MV-4-11 (cell line): ENCODE data around the gene RUNX1.

Experiments used
- DNase-seq: peaks from one replicate; lab custom pipeline; 2025; lab: John Stamatoyannopoulos, UW

Gene RUNX1

DNA sequence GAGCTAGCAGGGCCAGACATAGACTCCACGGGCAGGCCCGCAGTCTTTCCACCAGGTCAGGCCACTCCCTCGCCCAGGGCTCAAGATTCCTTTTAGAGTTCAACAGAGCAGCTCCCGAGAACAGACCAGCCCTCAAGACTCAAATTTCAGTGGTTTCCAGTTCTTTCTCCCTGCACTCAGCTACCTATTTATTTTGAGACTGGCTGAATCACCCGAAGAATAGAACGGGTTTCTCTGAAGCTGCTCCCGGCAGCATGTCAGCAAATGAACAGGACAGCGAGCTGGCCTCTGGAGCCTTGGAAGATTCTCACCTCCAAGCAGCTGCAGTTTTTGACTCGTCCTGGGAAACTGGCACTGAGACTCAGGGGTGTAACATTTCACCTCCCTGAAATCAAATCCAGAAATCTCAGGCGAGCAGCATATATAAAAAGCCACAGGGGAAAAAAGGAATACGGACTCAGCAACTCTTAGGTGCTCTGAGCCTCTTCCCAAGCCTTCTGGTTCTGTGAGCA, 202.4 kb downstream of the RUNX1 start:
- no peak for DNase-seq

GRCh38 chr21:34845521-34846451, 203.3 kb downstream of the RUNX1 start:
- DNase-seq, result no peak

DNA sequence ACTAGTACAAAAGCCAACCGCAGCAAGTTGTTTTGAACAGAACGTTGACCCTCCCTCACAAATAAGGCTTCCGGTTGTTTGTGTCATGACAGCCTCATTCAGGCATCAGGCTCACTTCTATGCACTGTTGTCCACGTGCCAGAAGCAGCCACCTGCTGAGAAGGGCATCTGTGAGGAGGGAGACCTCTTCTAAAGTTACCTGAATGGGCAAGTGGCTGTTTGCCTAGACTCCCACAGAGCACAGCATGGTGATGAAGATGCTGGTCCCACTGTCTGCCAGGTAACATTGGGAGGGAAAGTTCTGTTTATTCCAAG, 204.2 kb downstream of the RUNX1 start:
- no peak for DNase-seq

DNA sequence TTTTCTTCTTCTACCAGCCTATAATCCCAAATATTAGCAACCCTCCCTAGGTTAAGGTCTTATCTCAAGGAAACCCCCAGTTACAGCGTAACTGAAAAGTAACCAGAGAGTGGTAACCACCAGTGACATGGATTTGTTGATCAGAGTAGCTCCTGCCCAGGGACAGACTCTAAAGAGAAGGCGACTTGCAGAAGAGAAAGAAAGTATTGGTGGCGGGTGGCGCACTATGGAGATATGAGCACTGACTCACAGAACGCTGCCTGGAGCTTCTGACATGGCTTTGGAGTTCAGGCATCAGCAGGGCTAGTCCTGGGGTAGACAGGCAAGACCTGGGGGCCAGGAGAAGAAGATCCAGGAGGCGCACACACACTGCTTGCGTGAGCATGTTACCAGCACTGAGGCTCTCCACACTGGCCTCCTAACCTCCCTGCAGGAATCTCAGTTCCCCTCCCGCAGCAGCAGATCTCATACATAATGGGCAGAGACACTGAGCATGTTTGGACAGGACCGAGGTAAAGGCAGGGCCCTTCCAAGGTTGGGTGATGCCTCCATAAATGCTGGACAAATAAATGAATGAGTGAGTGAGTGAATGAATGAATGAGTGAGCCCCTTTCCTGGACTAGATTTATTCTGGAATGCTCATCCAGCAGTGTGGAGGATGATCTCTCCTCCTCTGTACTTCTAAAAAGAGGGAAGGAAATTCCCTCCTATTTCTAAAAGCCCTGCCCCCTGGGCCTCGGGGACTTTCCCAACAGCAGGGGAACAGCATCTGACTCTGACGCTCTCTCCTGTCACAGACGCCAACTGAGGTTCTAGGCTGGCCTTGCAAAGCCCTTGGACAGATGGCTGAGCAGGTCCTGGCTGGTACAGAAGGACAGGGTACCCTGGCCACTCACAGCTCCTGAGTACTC, 204.8 kb downstream of the RUNX1 start:
- DNase-seq, result peak; percentile 39

DNA sequence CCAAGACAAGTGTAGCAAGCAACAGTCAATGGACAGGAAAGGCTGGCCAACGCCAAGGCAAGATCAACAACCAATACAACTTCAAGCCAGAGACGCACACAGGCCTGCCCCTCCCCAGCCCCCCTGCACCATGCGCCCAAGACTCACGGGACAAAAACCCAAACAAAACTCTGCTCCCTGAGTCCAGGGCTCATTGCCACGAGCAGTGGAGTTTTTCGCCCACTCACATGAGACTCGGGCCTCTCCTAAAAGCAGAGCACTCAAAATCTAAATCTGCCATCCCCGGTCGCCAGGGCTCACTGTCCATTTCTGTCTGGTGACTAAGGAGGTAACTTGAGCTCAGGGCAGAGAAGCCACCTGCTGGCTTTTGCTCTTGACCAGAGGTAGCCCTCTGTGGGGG, 205.5 kb downstream of the RUNX1 start:
- DNase-seq, result no peak

DNA sequence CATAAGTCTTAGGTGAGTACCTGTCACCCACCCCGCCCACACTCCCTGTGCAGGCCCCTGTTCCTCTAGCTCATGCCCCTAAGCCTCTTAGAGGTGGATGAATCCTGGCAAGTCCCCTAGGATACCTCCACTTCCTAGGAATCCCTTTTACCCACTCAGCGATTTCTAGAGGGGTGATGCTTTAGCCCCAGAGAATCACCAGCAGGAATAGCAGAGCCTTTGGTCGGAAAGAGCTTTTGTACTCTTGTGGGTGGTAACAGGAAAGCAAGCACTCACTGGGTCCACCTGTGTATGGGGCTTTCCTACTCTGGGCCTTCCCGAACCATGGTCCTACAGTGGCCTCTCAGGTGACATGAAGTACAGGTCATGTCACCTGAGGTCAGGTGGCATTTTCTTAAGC, 207.9 kb downstream of the RUNX1 start:
- no peak for DNase-seq

DNA sequence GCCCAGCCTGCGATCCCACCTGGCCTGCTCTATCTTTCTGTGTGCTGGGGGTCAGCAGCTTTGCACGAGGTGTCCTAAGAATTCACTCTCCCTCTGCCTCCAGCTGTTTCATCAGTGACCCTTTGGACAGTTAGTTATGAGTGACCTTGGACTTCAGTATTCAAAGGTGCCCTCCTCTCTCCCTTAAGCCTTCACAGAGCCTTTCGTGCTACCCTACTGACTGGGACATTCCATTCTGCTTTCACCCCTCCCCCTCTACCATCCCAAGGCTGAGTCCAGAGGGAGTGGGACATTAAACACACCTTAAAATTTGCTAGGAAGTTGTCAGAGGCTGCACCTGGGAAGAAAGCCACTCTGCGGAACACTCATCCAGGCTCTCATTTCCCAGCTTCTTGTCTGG, 208.4 kb downstream of the RUNX1 start:
- no peak for DNase-seq

DNA sequence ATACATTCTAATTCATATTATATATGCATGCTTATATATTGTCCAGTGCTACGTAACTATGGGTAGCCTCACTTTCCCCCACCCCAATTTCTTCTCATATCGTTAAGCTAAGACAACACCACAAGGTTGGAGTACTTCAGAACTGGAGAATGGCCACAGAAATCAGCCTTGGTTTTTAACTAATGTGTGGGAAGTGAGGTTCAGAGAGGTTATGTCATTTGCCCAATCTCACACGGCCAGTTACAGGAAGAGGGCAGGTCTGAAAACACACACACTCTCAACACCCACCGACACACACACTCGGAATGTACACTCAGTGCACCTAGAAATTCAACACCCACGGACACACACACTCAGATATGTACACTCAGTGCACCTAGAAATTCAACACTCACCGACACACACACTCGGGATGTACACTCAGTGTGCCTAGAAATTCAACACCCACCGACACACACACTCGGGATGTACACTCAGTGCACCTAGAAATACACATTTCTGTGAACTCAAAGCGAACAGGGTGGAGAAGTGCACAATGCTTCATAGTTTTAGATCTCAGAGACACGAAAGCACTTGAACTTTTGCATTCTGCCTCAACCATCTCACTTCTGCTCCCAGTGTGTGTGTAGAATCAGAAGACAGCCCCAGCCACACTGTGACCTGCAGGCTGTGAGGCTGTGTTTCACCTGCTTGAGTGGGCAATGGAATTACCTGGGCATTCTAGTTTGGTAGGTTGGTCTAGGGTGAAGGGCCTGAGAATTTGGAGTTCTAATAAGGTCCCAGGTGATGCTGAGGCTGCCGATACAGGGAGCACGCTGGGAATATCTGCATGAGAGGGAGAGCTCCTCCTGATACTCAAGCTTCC, 209.9 kb downstream of the RUNX1 start:
- DNase-seq, result no peak

DNA sequence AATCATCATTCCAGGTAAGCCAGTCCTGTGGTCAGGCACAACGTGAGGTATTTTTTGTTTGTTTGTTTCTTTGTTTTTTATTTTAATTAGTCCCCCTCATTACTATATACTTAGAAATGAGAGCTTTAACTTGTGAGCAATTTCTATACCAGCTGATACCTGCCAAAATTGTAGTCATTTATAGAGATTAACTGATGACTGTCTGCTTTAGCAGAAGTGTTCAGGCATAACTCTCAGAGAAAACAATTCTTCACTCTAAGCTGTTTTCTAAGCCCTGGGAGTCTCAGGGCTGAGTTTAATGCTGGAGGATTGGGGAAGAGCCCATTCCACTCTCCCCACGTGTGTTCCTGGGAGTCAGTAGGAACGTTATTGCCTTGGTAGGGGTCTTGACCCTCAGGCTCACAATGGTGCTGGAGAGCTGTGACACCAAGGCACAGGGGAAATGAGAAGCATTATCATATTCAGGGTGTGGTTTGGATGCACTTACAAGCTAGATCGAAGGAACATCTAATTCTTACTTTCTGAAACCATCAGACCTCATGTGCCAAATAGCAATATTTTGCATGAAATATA, 212.1 kb downstream of the RUNX1 start:
- no peak for DNase-seq

- peak; percentile 90 for DNase-seq
Measured at GRCh38 chr21:34836103-34836932, 212.8 kb downstream of the RUNX1 start.

DNA sequence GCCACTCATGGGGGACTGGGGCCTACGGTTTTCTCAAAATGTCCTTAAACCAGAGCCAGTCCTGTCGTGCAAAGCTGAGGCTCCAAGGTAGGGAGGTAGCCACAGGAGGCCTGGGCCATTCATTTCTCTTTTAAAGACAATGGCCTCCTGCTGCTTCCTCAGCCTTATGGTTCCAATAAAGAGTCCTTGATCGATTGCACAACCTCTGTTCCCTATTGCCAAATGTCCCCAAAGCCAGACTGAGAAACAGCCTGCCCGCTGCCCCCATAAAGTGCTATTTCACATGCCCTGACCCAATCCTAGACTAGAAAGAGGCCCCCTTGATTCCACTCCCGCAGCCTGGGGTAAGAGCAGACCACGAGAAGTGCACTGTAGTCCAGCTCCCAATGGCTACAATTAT, 213.6 kb downstream of the RUNX1 start:
- peak; percentile 92 for DNase-seq

- DNase-seq, result no peak
Measured at GRCh38 chr21:34834852-34835501, 214.1 kb downstream of the RUNX1 start.

DNA sequence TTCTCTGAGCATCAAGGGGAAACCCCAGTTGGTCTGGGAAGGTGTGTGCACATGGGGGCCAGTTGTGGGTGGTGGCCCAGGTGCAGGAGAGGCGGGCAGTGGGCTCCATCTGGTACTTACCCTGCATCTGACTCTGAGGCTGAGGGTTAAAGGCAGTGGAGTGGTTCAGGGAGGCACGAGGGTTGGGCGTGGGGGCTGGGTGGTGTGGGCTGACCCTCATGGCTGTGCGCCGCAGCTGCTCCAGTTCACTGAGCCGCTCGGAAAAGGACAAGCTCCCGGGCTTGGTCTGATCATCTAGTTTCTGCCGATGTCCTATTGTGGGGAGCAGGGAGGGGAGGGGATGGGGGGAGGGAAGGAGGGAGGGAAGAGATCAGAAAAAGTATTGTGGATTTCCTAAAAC, 214.8 kb downstream of the RUNX1 start:
- DNase-seq, result no peak

DNA sequence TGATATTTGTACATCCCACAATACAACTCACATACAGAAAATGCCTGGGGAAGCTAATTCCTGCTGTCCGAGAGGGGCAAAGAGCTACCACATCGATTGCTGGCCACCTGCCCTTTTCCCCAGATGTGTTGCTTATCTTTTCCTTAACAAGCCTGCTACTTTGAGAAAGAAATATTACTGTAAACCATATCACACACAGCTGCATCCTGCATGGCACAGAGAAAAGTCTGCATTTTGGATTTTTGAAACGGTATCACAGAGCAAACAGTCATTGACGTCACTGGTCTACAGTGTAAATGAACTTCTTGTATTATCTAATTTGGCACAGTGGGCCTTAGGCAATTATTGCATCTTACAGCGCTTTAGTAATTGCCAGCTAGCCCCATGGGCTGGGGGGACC, 215.6 kb downstream of the RUNX1 start:
- no peak for DNase-seq

DNA sequence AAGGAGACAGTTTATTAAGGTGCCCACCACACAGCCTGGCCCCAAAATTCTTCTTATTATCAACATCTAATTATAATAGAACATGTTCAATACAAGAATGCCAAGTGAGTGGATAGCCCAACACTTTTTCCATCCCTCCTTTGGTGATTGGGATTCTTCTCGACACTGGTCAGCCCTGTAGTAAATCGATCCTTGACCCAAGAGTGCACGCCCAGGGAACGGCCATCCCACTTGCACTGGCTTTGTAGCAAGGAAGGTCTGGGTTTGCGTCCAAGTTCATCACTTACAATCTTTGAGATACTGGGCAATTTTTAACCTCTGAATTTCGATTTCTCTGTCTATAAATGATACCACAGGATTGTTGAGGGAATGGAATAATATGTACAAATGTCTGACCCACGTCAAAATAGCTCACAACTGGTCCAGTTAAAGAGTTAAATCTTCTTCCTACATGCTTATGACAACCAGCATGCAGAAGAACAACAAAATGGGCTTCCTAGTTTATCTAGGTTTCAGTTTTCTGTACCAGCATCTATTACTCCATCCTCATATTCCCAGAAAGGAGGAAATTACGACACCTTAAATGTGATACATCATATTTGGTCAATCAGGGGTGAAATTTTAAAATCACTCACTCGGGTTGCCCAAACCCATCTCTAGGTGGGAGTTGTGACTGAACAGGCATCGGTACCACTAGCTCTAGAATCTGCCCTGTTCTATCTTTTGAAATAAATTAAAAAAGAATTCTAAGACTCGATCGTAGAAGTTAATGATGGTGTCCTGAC, 218.5 kb downstream of the RUNX1 start:
- DNase-seq, result peak; percentile 67

- no peak for DNase-seq
Measured at GRCh38 chr21:34827445-34828235, 221.5 kb downstream of the RUNX1 start.

DNA sequence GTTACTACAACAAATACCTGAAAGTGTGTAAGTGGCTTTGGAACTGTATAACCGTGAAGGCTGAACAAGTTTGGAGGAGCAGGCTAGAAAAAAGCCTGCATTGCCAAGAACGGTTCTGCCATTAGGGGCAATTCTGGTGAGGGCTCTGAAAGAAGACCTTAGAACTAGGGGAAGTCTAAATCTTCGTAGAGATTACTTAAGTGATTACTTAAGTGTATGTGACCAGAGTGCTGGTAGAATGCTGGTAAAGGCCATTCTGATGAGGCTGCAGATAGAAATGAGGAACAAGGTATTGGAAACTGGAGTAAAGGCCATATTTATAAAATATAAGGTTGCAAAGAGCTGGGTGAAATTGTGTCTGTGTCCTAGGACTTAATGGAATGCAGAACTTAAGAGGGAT, 222.3 kb downstream of the RUNX1 start:
- DNase-seq, result peak; percentile 87

GRCh38 chr21:34825948-34826548, 223.1 kb downstream of the RUNX1 start:
- DNase-seq, result no peak
